ENCODE results near the gene OPCML.

DNA sequence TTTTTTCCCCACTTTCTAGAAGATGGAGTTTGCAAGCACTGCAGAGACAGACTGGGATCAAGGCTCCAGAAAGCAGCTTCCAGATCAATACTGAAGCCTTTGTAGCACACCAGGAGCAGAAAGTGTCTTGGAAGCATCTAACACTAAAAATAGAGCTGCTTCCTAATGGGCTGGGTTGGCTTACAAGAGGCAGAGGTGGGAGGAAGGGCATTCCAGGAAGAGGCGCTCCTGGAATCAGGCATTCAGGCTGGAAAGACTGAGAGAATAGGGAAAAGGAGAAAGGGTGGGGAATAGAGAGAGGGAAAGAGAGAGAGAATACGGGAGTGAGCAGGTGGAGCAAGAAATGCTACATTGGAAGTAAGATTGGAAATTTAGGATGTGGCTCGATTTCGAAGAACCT, 395.9 kb downstream of the OPCML start:
- TF ChIP-seq TCF4 (CRISPR knock-in tag; IDR thresholded peaks at IDR 0.05; ENCODE audit: borderline replicate concordance) (no peak), ISL1 (CRISPR knock-in tag; IDR thresholded peaks at IDR 0.05) (no peak), RARB (CRISPR knock-in tag; IDR thresholded peaks at IDR 0.05) (no peak), ZFP30 (CRISPR knock-in tag; IDR thresholded peaks at IDR 0.05) (no peak), ZNF565 (CRISPR knock-in tag; conservative IDR thresholded peaks at IDR 0.05; ENCODE audit: low read depth) (no peak), CSDC2 (CRISPR knock-in tag; IDR thresholded peaks at IDR 0.05) (no peak), ARNTL (CRISPR knock-in tag; IDR thresholded peaks at IDR 0.05; ENCODE audit: borderline replicate concordance, low read depth) (no peak), GLIS3 (CRISPR knock-in tag; IDR thresholded peaks at IDR 0.05) (no peak), PPARA (CRISPR knock-in tag; IDR thresholded peaks at IDR 0.05; ENCODE audit: borderline replicate concordance) (no peak), ZFP3 (CRISPR knock-in tag; IDR thresholded peaks at IDR 0.05) (no peak)
- TF ChIP-seq, protein P1, sequence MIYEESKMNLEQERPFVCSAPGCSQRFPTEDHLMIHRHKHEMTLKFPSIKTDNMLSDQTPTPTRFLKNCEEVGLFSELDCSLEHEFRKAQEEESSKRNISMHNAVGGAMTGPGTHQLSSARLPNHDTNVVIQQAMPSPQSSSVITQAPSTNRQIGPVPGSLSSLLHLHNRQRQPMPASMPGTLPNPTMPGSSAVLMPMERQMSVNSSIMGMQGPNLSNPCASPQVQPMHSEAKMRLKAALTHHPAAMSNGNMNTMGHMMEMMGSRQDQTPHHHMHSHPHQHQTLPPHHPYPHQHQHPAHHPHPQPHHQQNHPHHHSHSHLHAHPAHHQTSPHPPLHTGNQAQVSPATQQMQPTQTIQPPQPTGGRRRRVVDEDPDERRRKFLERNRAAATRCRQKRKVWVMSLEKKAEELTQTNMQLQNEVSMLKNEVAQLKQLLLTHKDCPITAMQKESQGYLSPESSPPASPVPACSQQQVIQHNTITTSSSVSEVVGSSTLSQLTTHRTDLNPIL (CRISPR knock-in tag; IDR thresholded peaks at IDR 0.05; ENCODE audit: low read depth) = no peak
- TF ChIP-seq, protein P2, sequence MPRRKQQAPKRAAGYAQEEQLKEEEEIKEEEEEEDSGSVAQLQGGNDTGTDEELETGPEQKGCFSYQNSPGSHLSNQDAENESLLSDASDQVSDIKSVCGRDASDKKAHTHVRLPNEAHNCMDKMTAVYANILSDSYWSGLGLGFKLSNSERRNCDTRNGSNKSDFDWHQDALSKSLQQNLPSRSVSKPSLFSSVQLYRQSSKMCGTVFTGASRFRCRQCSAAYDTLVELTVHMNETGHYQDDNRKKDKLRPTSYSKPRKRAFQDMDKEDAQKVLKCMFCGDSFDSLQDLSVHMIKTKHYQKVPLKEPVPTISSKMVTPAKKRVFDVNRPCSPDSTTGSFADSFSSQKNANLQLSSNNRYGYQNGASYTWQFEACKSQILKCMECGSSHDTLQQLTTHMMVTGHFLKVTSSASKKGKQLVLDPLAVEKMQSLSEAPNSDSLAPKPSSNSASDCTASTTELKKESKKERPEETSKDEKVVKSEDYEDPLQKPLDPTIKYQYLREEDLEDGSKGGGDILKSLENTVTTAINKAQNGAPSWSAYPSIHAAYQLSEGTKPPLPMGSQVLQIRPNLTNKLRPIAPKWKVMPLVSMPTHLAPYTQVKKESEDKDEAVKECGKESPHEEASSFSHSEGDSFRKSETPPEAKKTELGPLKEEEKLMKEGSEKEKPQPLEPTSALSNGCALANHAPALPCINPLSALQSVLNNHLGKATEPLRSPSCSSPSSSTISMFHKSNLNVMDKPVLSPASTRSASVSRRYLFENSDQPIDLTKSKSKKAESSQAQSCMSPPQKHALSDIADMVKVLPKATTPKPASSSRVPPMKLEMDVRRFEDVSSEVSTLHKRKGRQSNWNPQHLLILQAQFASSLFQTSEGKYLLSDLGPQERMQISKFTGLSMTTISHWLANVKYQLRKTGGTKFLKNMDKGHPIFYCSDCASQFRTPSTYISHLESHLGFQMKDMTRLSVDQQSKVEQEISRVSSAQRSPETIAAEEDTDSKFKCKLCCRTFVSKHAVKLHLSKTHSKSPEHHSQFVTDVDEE (CRISPR knock-in tag; IDR thresholded peaks at IDR 0.05) = no peak
- TF ChIP-seq, protein P3, sequence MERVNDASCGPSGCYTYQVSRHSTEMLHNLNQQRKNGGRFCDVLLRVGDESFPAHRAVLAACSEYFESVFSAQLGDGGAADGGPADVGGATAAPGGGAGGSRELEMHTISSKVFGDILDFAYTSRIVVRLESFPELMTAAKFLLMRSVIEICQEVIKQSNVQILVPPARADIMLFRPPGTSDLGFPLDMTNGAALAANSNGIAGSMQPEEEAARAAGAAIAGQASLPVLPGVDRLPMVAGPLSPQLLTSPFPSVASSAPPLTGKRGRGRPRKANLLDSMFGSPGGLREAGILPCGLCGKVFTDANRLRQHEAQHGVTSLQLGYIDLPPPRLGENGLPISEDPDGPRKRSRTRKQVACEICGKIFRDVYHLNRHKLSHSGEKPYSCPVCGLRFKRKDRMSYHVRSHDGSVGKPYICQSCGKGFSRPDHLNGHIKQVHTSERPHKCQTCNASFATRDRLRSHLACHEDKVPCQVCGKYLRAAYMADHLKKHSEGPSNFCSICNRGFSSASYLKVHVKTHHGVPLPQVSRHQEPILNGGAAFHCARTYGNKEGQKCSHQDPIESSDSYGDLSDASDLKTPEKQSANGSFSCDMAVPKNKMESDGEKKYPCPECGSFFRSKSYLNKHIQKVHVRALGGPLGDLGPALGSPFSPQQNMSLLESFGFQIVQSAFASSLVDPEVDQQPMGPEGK (CRISPR knock-in tag; IDR thresholded peaks at IDR 0.05; ENCODE audit: borderline replicate concordance) = no peak

All from SK-N-SH treated with all-trans-retinoic acid at 6 μM for 48 hours (cell line).